H1 (cell line): ENCODE data around the gene C2CD2L. TPM values are rescaled to one million over a fixed set of nuclear protein-coding genes. Genes with fewer than 3 reads are reported as not detected.

Experiments
- CTCF ChIA-PET: fragments of 300-600 bp; sonication (Branson Sonifier 250); formaldehyde crosslinking; loops from one replicate; lab custom pipeline; 2021; ENCODE audit not compliant: partially characterized antibody; lab: Charles Lee
- POLR2A ChIA-PET: fragments of 300-600 bp; sonication (Branson Sonifier 250); formaldehyde crosslinking; loops from one replicate; lab custom pipeline; 2021; ENCODE audit warnings: inconsistent platforms; ENCODE audit not compliant: partially characterized antibody; lab: Charles Lee
- DNase-seq, 2 experiments: peaks; one replicate each; pipeline versions ENCODE4 v3.0.0 to v3.0.0-alpha.2; 2010 to 2022; ENCODE audit warnings: low spot score in 2 of 2, low read depth in 1 of 2, mixed read lengths in 1 of 2
- FAIRE-seq: peaks from 2 replicates; lab custom pipeline; 2011; peaks lifted over from hg19 to GRCh38; lab: Jason Lieb, UNC
- H2AFZ ChIP-seq: 2 replicates; pipeline ENCODE4 v1.8.1; 2012; ENCODE audit warnings: low read length, inconsistent platforms
- H2AK5ac ChIP-seq: 2 replicates; pipeline ENCODE4 v1.6.1; 2013; ENCODE audit warnings: low read depth, low read length
- H2BK120ac ChIP-seq: replicated peaks from 2 replicates; pipeline ENCODE3; 2013; ENCODE audit warnings: low read depth, low read length, inconsistent platforms
- H2BK12ac ChIP-seq: 2 replicates; pipeline ENCODE4 v1.6.1; 2013; ENCODE audit warnings: low read depth, low read length
- H2BK15ac ChIP-seq: 2 replicates; pipeline ENCODE4 v1.6.1; 2013; ENCODE audit warnings: low read length
- H2BK20ac ChIP-seq: 2 replicates; pipeline ENCODE4 v1.6.1; 2013; ENCODE audit warnings: low read length
- H2BK5ac ChIP-seq: 2 replicates; pipeline ENCODE4 v1.6.1; 2013; ENCODE audit warnings: low read depth, low read length
- H3K14ac ChIP-seq: 2 replicates; pipeline ENCODE4 v1.6.1; 2013; ENCODE audit warnings: inconsistent platforms; ENCODE audit not compliant: insufficient read length
- H3K18ac ChIP-seq: 2 replicates; pipeline ENCODE4 v1.6.1; 2013; ENCODE audit warnings: low read length; ENCODE audit errors: extremely low read depth
- H3K23ac ChIP-seq: 2 replicates; pipeline ENCODE4 v1.6.1; 2013; ENCODE audit warnings: inconsistent platforms; ENCODE audit not compliant: insufficient read length
- H3K23me2 ChIP-seq: 2 replicates; pipeline ENCODE4 v1.6.1; 2013; ENCODE audit warnings: low read depth, low read length
- H3K27ac ChIP-seq: 2 replicates; pipeline ENCODE4 v1.6.1; 2011; ENCODE audit warnings: low read depth, low read length, inconsistent platforms
- H3K27me3 ChIP-seq, 4 experiments: replicated peaks in 1 of 4; 1 replicate in 1 of 4; 2 replicates in 3 of 4; pipeline versions ENCODE4 v1.6.1 to v1.8.1; 2011 to 2013; ENCODE audit warnings: low read length in 3 of 4, mild to moderate bottlenecking in 3 of 4, inconsistent platforms in 2 of 4, mixed read lengths in 2 of 4, moderate library complexity in 1 of 4; ENCODE audit not compliant: control insufficient read depth in 3 of 4, insufficient read depth in 3 of 4; ENCODE audit errors: extremely low read depth in 1 of 4
- H3K36me3 ChIP-seq, 4 experiments: 2 replicates each; pipeline versions ENCODE4 v1.6.1 to v1.8.1; 2011 to 2013; ENCODE audit warnings: mild to moderate bottlenecking in 4 of 4, low read length in 3 of 4, moderate library complexity in 2 of 4, control low read depth in 1 of 4, inconsistent platforms in 1 of 4; ENCODE audit not compliant: insufficient read depth in 4 of 4, control insufficient read depth in 2 of 4
- H3K4ac ChIP-seq: replicated peaks from 2 replicates; pipeline ENCODE3; 2013; ENCODE audit warnings: low read length, low read depth, mixed read lengths, inconsistent platforms; ENCODE audit not compliant: insufficient read length
- H3K4me1 ChIP-seq, 4 experiments: replicated peaks in 1 of 4; 1 replicate in 1 of 4; 2 replicates in 3 of 4; pipeline versions ENCODE4 v1.6.1 to v1.8.1; 2011 to 2013; ENCODE audit warnings: low read length in 3 of 4, inconsistent platforms in 2 of 4, mixed read lengths in 1 of 4; ENCODE audit not compliant: insufficient read depth in 4 of 4, control insufficient read depth in 3 of 4
- H3K4me2 ChIP-seq, 2 experiments: 2 replicates each; pipeline versions ENCODE4 v1.6.1 to v1.8.1; 2011 to 2013; ENCODE audit warnings: low read depth in 2 of 2, low read length in 2 of 2, control low read depth in 1 of 2, inconsistent platforms in 1 of 2, mild to moderate bottlenecking in 1 of 2; ENCODE audit not compliant: insufficient read depth in 1 of 2
- H3K4me3 ChIP-seq, 4 experiments: fragments of 200-600, 300-600 bp in 1 of 4; sonication (generic), shearing (Covaris generic), sonication (Bioruptor Twin) in 1 of 4; 2 replicates each; pipeline versions ENCODE4 v1.5.1 to v1.8.1; 2011 to 2016; ENCODE audit warnings: low read length in 4 of 4, low read depth in 3 of 4, control low read depth in 2 of 4, inconsistent platforms in 2 of 4, mild to moderate bottlenecking in 2 of 4, mixed read lengths in 1 of 4, moderate library complexity in 1 of 4; ENCODE audit not compliant: insufficient read depth in 2 of 4; ENCODE audit errors: extremely low read depth in 1 of 4
- H3K56ac ChIP-seq: replicated peaks from 2 replicates; pipeline ENCODE3; 2013; ENCODE audit warnings: low read depth, mild to moderate bottlenecking, mixed read lengths, low read length, inconsistent platforms; ENCODE audit not compliant: insufficient read length
- H3K79me1 ChIP-seq: 2 replicates; pipeline ENCODE4 v1.6.1; 2013; ENCODE audit warnings: low read depth, low read length, control low read depth
- H3K79me2 ChIP-seq, 2 experiments: 2 replicates each; pipeline versions ENCODE4 v1.6.1 to v1.8.1; 2012 to 2013; ENCODE audit warnings: low read length in 2 of 2, mild to moderate bottlenecking in 2 of 2, inconsistent platforms in 1 of 2; ENCODE audit not compliant: insufficient read depth in 2 of 2, control insufficient read depth in 1 of 2
- H3K9ac ChIP-seq, 4 experiments: replicated peaks in 1 of 4; 1 replicate in 1 of 4; 2 replicates in 3 of 4; pipeline versions ENCODE4 v1.6.1 to v1.8.1; 2011 to 2013; ENCODE audit warnings: low read depth in 3 of 4, low read length in 3 of 4, control low read depth in 2 of 4, mild to moderate bottlenecking in 2 of 4, moderate library complexity in 2 of 4, inconsistent platforms in 1 of 4; ENCODE audit errors: extremely low read depth in 1 of 4
- H3K9me3 ChIP-seq, 2 experiments: 2 replicates each; pipeline versions ENCODE4 v1.6.1 to v1.8.1; 2012 to 2013; ENCODE audit warnings: mild to moderate bottlenecking in 2 of 2, moderate library complexity in 2 of 2, control low read depth in 1 of 2, inconsistent platforms in 1 of 2, low read depth in 1 of 2, low read length in 1 of 2, mixed read lengths in 1 of 2; ENCODE audit not compliant: insufficient read depth in 2 of 2
- H4K20me1 ChIP-seq, 2 experiments: replicated peaks in 1 of 2; 2 replicates each; pipeline versions ENCODE3 to v1.8.1; 2011 to 2013; ENCODE audit warnings: inconsistent platforms in 2 of 2, low read length in 2 of 2, mild to moderate bottlenecking in 1 of 2; ENCODE audit not compliant: insufficient read depth in 2 of 2, control insufficient read depth in 1 of 2
- H4K5ac ChIP-seq: 2 replicates; pipeline ENCODE4 v1.6.1; 2013; ENCODE audit warnings: low read length, low read depth, mixed read lengths, inconsistent platforms; ENCODE audit not compliant: insufficient read length
- H4K8ac ChIP-seq: 2 replicates; pipeline ENCODE4 v1.8.0; 2013; ENCODE audit warnings: mild to moderate bottlenecking, moderate library complexity, low read length, inconsistent platforms; ENCODE audit not compliant: insufficient read depth; ENCODE audit errors: extremely low read depth
- H4K91ac ChIP-seq: replicated peaks from 2 replicates; pipeline ENCODE3; 2013; ENCODE audit warnings: low read length, mixed read lengths, inconsistent platforms; ENCODE audit not compliant: insufficient read length
- BRCA1 ChIP-seq: IDR thresholded peaks from 2 replicates; pipeline ENCODE4 v1.6.1; 2012; ENCODE audit warnings: low read depth, low read length, improper control_type of control experiment
- CTBP2 ChIP-seq: IDR thresholded peaks from 2 replicates; pipeline ENCODE4 v1.7.0; 2011; ENCODE audit warnings: borderline replicate concordance, mild to moderate bottlenecking, moderate library complexity, mixed read lengths, low read length; ENCODE audit not compliant: insufficient read depth, insufficient read length
- JUND ChIP-seq: IDR thresholded peaks from 2 replicates; pipeline ENCODE4 v1.6.1; 2011; ENCODE audit warnings: mild to moderate bottlenecking, improper control_type of control experiment, low read length
- NRF1 ChIP-seq: IDR thresholded peaks from 2 replicates; pipeline ENCODE4 v1.6.1; 2011; ENCODE audit warnings: mild to moderate bottlenecking, low read depth, low read length, improper control_type of control experiment
- RBBP5 ChIP-seq: IDR thresholded peaks from 2 replicates; pipeline ENCODE4 v1.7.1; 2012; ENCODE audit warnings: low read depth, mild to moderate bottlenecking, inconsistent platforms, low read length, moderate library complexity, borderline replicate concordance
- RNF2 ChIP-seq: fragments of 200-900, 300-1000 bp; sonication (generic); IDR thresholded peaks from 2 replicates; pipeline ENCODE4 v1.7.1; 2016; ENCODE audit warnings: borderline replicate concordance, low read depth, mild to moderate bottlenecking, antibody characterized with exemption, low read length; ENCODE audit not compliant: poor library complexity, severe bottlenecking; ENCODE audit errors: missing control alignments
- SIRT6 ChIP-seq: IDR thresholded peaks from one replicate; pipeline ENCODE4 v1.7.1; 2012; ENCODE audit warnings: low read length, inconsistent platforms
- TAF1 ChIP-seq: IDR thresholded peaks from 2 replicates; pipeline ENCODE4 v1.6.1; 2011; ENCODE audit warnings: mild to moderate bottlenecking, low read depth, low read length
- TAF7 ChIP-seq: optimal IDR thresholded peaks from 2 replicates; pipeline ENCODE3; 2011; ENCODE audit warnings: low read depth, mild to moderate bottlenecking, inconsistent platforms, low read length, moderate library complexity, borderline replicate concordance
- USF2 ChIP-seq: IDR thresholded peaks from 2 replicates; pipeline ENCODE4 v1.6.1; 2011; ENCODE audit warnings: low read length, improper control_type of control experiment
- YY1 ChIP-seq: IDR thresholded peaks from 2 replicates; pipeline ENCODE4 v1.6.1; 2011; ENCODE audit warnings: low read depth, mild to moderate bottlenecking, low read length
- WGBS, 2 experiments: shearing (Covaris generic) in 1 of 2; methylation state at CpG; one replicate each; pipeline versions ENCODE4 v1.1.6 to v1.1.7; 2013 to 2015; ENCODE audit warnings: low lambda C conversion rate in 2 of 2, mixed read lengths in 2 of 2, inconsistent platforms in 1 of 2, low coverage in 1 of 2, missing lambda C conversion rate in 1 of 2; ENCODE audit not compliant: insufficient replicate concordance in 2 of 2, insufficient coverage in 1 of 2, insufficient read length in 1 of 2; ENCODE audit errors: extremely low coverage in 1 of 2, missing lambda C conversion rate in 1 of 2; 5-methylcytosine and 5-hydroxymethylcytosine counted together
- polyA plus RNA-seq, 7 experiments: library from polyadenylated mRNA; depleted of rRNA in 3 of 7; stranded (reverse) in 5 of 7; unstranded in 2 of 7; fragments of >200 nt in 5 of 7; fragments of 200-250 nt in 2 of 7; gene quantifications; 1 replicate in 5 of 7; 2 replicates in 1 of 7; 4 replicates in 1 of 7; pipeline versions ENCODE4 v1.2.1 to v1.2.3, GENCODE V29; 2011 to 2013; ENCODE audit warnings: missing spikeins in 2 of 7, mixed read lengths in 2 of 7
- total RNA-seq: library from RNA; stranded (reverse); fragmentation: NEBNext Ultra II Directional; extraction: Animal tissue kit (Norgen Biotek cat#: 25700); gene quantifications from 2 replicates; pipeline ENCODE4 v1.2.1, GENCODE V29; 2021
- TF ChIP-seq, protein P1 (sequence below): IDR thresholded peaks from 2 replicates; pipeline ENCODE4 v1.6.1; 2012; ENCODE audit warnings: inconsistent platforms

Gene C2CD2L
- total and polyA plus RNA-seq, 2 of the 8 experiments (the other 6 are each of a cell fraction or from before 2014, with no cell fraction given) = 2.5 to 4.0 TPM

GRCh38 chr11:119089319-119089718 is 17.8 kb upstream of the C2CD2L start:
- no peak overlapping the region for H4K91ac ChIP-seq
- H2BK5ac ChIP-seq = no peak overlapping the region
- H2AFZ ChIP-seq = no peak overlapping the region
- WGBS, 2 experiments = 82% methylated on average over 1 of the region's 1 CpG; no CpG with 5 or more reads in 1 of the 2 experiments
- no peak overlapping the region for H4K8ac ChIP-seq
- H3K18ac ChIP-seq = no peak overlapping the region
- no peak overlapping the region for H2BK120ac ChIP-seq
- H3K27me3 ChIP-seq = no peaks in the 10 kb centered on the region
- H3K4ac ChIP-seq = no peak overlapping the region
- H3K36me3 ChIP-seq = peaks cover 3 to 40% (median 14%) of the 10 kb centered on the region in 4 experiments; a peak in 5 of 8 replicates
- H3K23ac ChIP-seq = no peak overlapping the region
- ChIA-PET CTCF (interaction anchor here (0.6 kb wide), 1 partner anchor 82 kb away, joined by 3 read pairs; no protein-coding TSS in a partner anchor), POLR2A (interaction anchor here (0.6 to 9.2 kb wide), 5 partner anchors 7 to 1393 kb away, joined by 3 to 141 read pairs (median 4); partner anchors contain the start of gene C2CD2L)
- no peak overlapping the region; a peak in 1 of 7 replicates for H3K9ac ChIP-seq
- H3K23me2 ChIP-seq = peaks cover 9% of the 10 kb centered on the region; the same call in 1 of the 2 replicates
- H4K5ac ChIP-seq = no peak overlapping the region
- no peak overlapping the region for H3K4me3 ChIP-seq
- no peak overlapping the region for H3K14ac ChIP-seq
- no peak overlapping the region for H3K27ac ChIP-seq
- DNase-seq = no peak
- peaks cover 16% of the 10 kb centered on the region for H3K79me1 ChIP-seq
- peaks cover 18 to 41% of the 10 kb centered on the region in 2 experiments for H3K79me2 ChIP-seq
- H3K4me1 ChIP-seq = peaks cover 0 to 16% (median 4%) of the 10 kb centered on the region in 4 experiments; a peak in 6 of 7 replicates
- no peak overlapping the region for H2BK20ac ChIP-seq
- FAIRE-seq = no peak
- no peak overlapping the region for H2BK12ac ChIP-seq
- no peak overlapping the region for H3K4me2 ChIP-seq
- no peak overlapping the region for H2BK15ac ChIP-seq
- H4K20me1 ChIP-seq = peaks cover 17% of the 10 kb centered on the region in 2 experiments
- no peaks in the 10 kb centered on the region for H3K9me3 ChIP-seq
- no peak overlapping the region for H2AK5ac ChIP-seq
- H3K56ac ChIP-seq = no peak overlapping the region
- TF ChIP-seq, protein P1, sequence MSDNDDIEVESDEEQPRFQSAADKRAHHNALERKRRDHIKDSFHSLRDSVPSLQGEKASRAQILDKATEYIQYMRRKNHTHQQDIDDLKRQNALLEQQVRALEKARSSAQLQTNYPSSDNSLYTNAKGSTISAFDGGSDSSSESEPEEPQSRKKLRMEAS = no peak
- TF ChIP-seq USF2 = no peak
- no peak for TF ChIP-seq JUND
- no peak for TF ChIP-seq YY1
- no peak for TF ChIP-seq TAF7
- TF ChIP-seq NRF1 = no peak
- no peak for TF ChIP-seq RNF2
- TF ChIP-seq RBBP5 = no peak
- TF ChIP-seq CTBP2 = no peak
- TF ChIP-seq TAF1 = no peak
- TF ChIP-seq SIRT6 = no peak
- TF ChIP-seq BRCA1 = no peak
